Effector memory CD4-positive, alpha-beta T cell (primary cell): ENCODE data around the gene GALNT11.

Experiments used
- DNase-seq, 3 donors: peaks; one replicate each; pipeline ENCODE4 v3.0.0-alpha.2; 2020
- H3K27ac ChIP-seq: 2 replicates; pipeline ENCODE4 v1.7.0; 2013; ENCODE audit warnings: mild to moderate bottlenecking, low read length, moderate library complexity; ENCODE audit not compliant: insufficient read depth, poor library complexity, severe bottlenecking
- H3K27me3 ChIP-seq: replicated peaks from 2 replicates; pipeline ENCODE4 v1.7.0; 2013; ENCODE audit warnings: mild to moderate bottlenecking, low read length; ENCODE audit not compliant: insufficient read depth, control insufficient read depth, poor library complexity, severe bottlenecking
- H3K36me3 ChIP-seq: 2 replicates; pipeline ENCODE4 v1.7.0; 2013; ENCODE audit warnings: mild to moderate bottlenecking, low read length, moderate library complexity; ENCODE audit not compliant: control insufficient read depth, insufficient read depth
- H3K4me1 ChIP-seq: 2 replicates; pipeline ENCODE4 v1.7.0; 2013; ENCODE audit warnings: low read length, mild to moderate bottlenecking; ENCODE audit not compliant: control insufficient read depth, insufficient read depth, poor library complexity, severe bottlenecking
- H3K4me3 ChIP-seq: 2 replicates; pipeline ENCODE4 v1.7.0; 2013; ENCODE audit warnings: low read length, low read depth, mild to moderate bottlenecking; ENCODE audit not compliant: insufficient read depth, poor library complexity, severe bottlenecking
- H3K9me3 ChIP-seq: 2 replicates; pipeline ENCODE4 v1.7.0; 2013; ENCODE audit warnings: mild to moderate bottlenecking, low read length, moderate library complexity; ENCODE audit not compliant: control insufficient read depth
- total RNA-seq, 3 donors: gene quantifications; one replicate each; lab custom pipeline; 2026; lab: John Stamatoyannopoulos, UW

The GALNT11 gene
- 33.1 to 41.0 (median 37.9) reads per million in 3 donors for total RNA-seq

- H3K27me3 ChIP-seq, result no peaks in the 10 kb centered on the region
- peak within 1 kb of the TSS; percentile 87 for H3K4me3 ChIP-seq
- H3K27ac ChIP-seq, result peak within 1 kb of the TSS; percentile 80
- H3K4me1 ChIP-seq, result peaks cover 9% of the 10 kb centered on the region
- no peaks in the 10 kb centered on the region for H3K9me3 ChIP-seq
- peak; percentile 79 to 82 (median 80) for DNase-seq
- H3K36me3 ChIP-seq, result no peaks in the 10 kb centered on the region
Measured at GRCh38 chr7:152025077-152025936, at the start of gene GALNT11. Gene GALNT11, plus strand, starts transcription at chr7:152025674. Its CDS starts 68,554 bp downstream, at chr7:152094228.

- Histone ChIP-seq H3K4me3 (no peak overlapping the region), H3K27me3 (no peaks in the 10 kb centered on the region), H3K9me3 (no peaks in the 10 kb centered on the region), H3K4me1 (no peaks in the 10 kb centered on the region), H3K27ac (no peak overlapping the region), H3K36me3 (no peaks in the 10 kb centered on the region)
- DNase-seq, result no peak
Measured at GRCh38 chr7:151978616-151979015, 46.9 kb upstream of the GALNT11 start.

- H3K27me3 ChIP-seq, result no peaks in the 10 kb centered on the region
- no peak overlapping the region for H3K27ac ChIP-seq
- no peak overlapping the region for H3K4me3 ChIP-seq
- H3K36me3 ChIP-seq, result no peaks in the 10 kb centered on the region
- no peak for DNase-seq
- no peaks in the 10 kb centered on the region for H3K4me1 ChIP-seq
- no peaks in the 10 kb centered on the region for H3K9me3 ChIP-seq
Measured at GRCh38 chr7:151981223-151981622, 44.3 kb upstream of the GALNT11 start.

GRCh38 chr7:151982806-151983205, 42.7 kb upstream of the GALNT11 start:
- Histone ChIP-seq H3K4me3 (no peak overlapping the region), H3K27ac (no peak overlapping the region), H3K4me1 (no peaks in the 10 kb centered on the region), H3K27me3 (no peaks in the 10 kb centered on the region), H3K9me3 (no peaks in the 10 kb centered on the region), H3K36me3 (no peaks in the 10 kb centered on the region)
- no peak for DNase-seq

GRCh38 chr7:151984612-151985011, 40.9 kb upstream of the GALNT11 start:
- Histone ChIP-seq H3K27ac (no peak overlapping the region), H3K27me3 (no peaks in the 10 kb centered on the region), H3K9me3 (no peaks in the 10 kb centered on the region), H3K4me1 (no peaks in the 10 kb centered on the region), H3K36me3 (no peaks in the 10 kb centered on the region), H3K4me3 (no peak overlapping the region)
- no peak for DNase-seq

GRCh38 chr7:151987748-151988529, 37.5 kb upstream of the GALNT11 start:
- no peaks in the 10 kb centered on the region for H3K27me3 ChIP-seq

GRCh38 chr7:151992375-151992774, 33.1 kb upstream of the GALNT11 start:
- Histone ChIP-seq H3K9me3 (no peaks in the 10 kb centered on the region), H3K4me3 (no peak overlapping the region), H3K27me3 (no peaks in the 10 kb centered on the region), H3K4me1 (no peaks in the 10 kb centered on the region), H3K36me3 (no peaks in the 10 kb centered on the region), H3K27ac (no peak overlapping the region)
- DNase-seq, result peak in 1 of 3 donors; percentile 0

More at GRCh38 chr7:151987748-151988529, 37.5 kb upstream of the GALNT11 start:
- DNase-seq, result no peak
- no peak overlapping the region for H3K4me3 ChIP-seq
- H3K4me1 ChIP-seq, result no peaks in the 10 kb centered on the region
- H3K27ac ChIP-seq, result no peak overlapping the region
- no peaks in the 10 kb centered on the region for H3K9me3 ChIP-seq
- no peaks in the 10 kb centered on the region for H3K36me3 ChIP-seq

- no peaks in the 10 kb centered on the region for H3K36me3 ChIP-seq
- H3K27ac ChIP-seq, result no peak overlapping the region
- H3K4me1 ChIP-seq, result no peaks in the 10 kb centered on the region
- DNase-seq, result no peak
- no peaks in the 10 kb centered on the region for H3K9me3 ChIP-seq
- H3K4me3 ChIP-seq, result no peak overlapping the region
- no peaks in the 10 kb centered on the region for H3K27me3 ChIP-seq
Measured at GRCh38 chr7:151993977-151994676, 31.3 kb upstream of the GALNT11 start.

GRCh38 chr7:151999424-152000090, 25.9 kb upstream of the GALNT11 start:
- no peak for DNase-seq
- no peaks in the 10 kb centered on the region for H3K36me3 ChIP-seq
- no peaks in the 10 kb centered on the region for H3K4me1 ChIP-seq
- no peak overlapping the region for H3K4me3 ChIP-seq
- H3K27me3 ChIP-seq, result no peaks in the 10 kb centered on the region
- no peak overlapping the region for H3K27ac ChIP-seq
- H3K9me3 ChIP-seq, result no peaks in the 10 kb centered on the region
